ENCODE data around the gene PLCL1. TPM values are rescaled to one million over a fixed set of nuclear protein-coding genes. Genes with fewer than 3 reads are reported as not detected.

Gene PLCL1
- total and polyA plus RNA-seq, 8 donors = 0.38 to 1.5 (median 0.73) TPM

- WGBS, 2 donors = 64 to 71% methylated on average over 2 of the region's 2 CpGs
- TF ChIP-seq CTCF (IDR thresholded peaks at IDR 0.05) = no peak
Measured at GRCh38 chr2:198052741-198053140, 248.3 kb downstream of the PLCL1 start.

GRCh38 chr2:198053148-198053547 lies 248.8 kb downstream of the PLCL1 start:
- FAIRE-seq (no peak), DNase-seq (no peak), ATAC-seq (no peak)
- intact Hi-C loops (cut with DNase I) = no loop called here
- H3K36me3 ChIP-seq = no peaks in the 10 kb centered on the region
- no peaks in the 10 kb centered on the region for H3K4me1 ChIP-seq
- no peaks in the 10 kb centered on the region for H3K27me3 ChIP-seq
- no peaks in the 10 kb centered on the region for H3K9me3 ChIP-seq
- 86 to 91% methylated on average over 1 of the region's 1 CpG for WGBS, 2 donors
- H3K4me3 ChIP-seq = no peak overlapping the region
- no peak overlapping the region for H3K27ac ChIP-seq
- no peak for TF ChIP-seq CTCF (IDR thresholded peaks at IDR 0.05)

More at GRCh38 chr2:198052741-198053140, 248.3 kb downstream of the PLCL1 start:
- no peaks in the 10 kb centered on the region for H3K9me3 ChIP-seq
- ATAC-seq = no peak
- no peak for FAIRE-seq
- DNase-seq = no peak
- intact Hi-C loops (cut with DNase I) = no loop called here
- no peak overlapping the region for H3K27ac ChIP-seq
- no peaks in the 10 kb centered on the region for H3K4me1 ChIP-seq
- no peaks in the 10 kb centered on the region for H3K36me3 ChIP-seq
- H3K4me3 ChIP-seq = no peak overlapping the region
- H3K27me3 ChIP-seq = no peaks in the 10 kb centered on the region

GRCh38 chr2:198053776-198054175 lies 249.4 kb downstream of the PLCL1 start:
- no peak for ATAC-seq
- no peaks in the 10 kb centered on the region for H3K36me3 ChIP-seq
- no peaks in the 10 kb centered on the region for H3K4me1 ChIP-seq
- TF ChIP-seq CTCF (IDR thresholded peaks at IDR 0.05) = no peak
- no peak overlapping the region for H3K4me3 ChIP-seq
- FAIRE-seq = no peak
- intact Hi-C loops (cut with DNase I) = no loop called here
- H3K9me3 ChIP-seq = no peaks in the 10 kb centered on the region
- H3K27me3 ChIP-seq = no peaks in the 10 kb centered on the region
- no peak overlapping the region for H3K27ac ChIP-seq
- no peak for DNase-seq
- WGBS, 2 donors = 87 to 90% methylated on average over 1 of the region's 1 CpG

GRCh38 chr2:198054299-198054698 lies 249.9 kb downstream of the PLCL1 start:
- H3K27ac ChIP-seq = no peak overlapping the region
- no peaks in the 10 kb centered on the region for H3K27me3 ChIP-seq
- FAIRE-seq = no peak
- no peaks in the 10 kb centered on the region for H3K9me3 ChIP-seq
- H3K4me1 ChIP-seq = no peaks in the 10 kb centered on the region
- DNase-seq = no peak
- 52 to 70% methylated on average over 1 of the region's 1 CpG for WGBS, 2 donors
- H3K4me3 ChIP-seq = no peak overlapping the region
- no peaks in the 10 kb centered on the region for H3K36me3 ChIP-seq
- TF ChIP-seq CTCF (IDR thresholded peaks at IDR 0.05) = no peak
- peak in 2 of 4 donors; percentile 37 to 42 for ATAC-seq
- intact Hi-C loops (cut with DNase I) = no loop called here

GRCh38 chr2:198055716-198056115 lies 251.3 kb downstream of the PLCL1 start:
- Histone ChIP-seq H3K36me3 (no peaks in the 10 kb centered on the region), H3K4me3 (no peak overlapping the region), H3K4me1 (no peaks in the 10 kb centered on the region), H3K9me3 (no peaks in the 10 kb centered on the region), H3K27me3 (no peaks in the 10 kb centered on the region), H3K27ac (no peak overlapping the region)
- 41 to 68% methylated on average over 2 of the region's 2 CpGs for WGBS, 2 donors
- intact Hi-C loops (cut with DNase I) = no loop called here
- FAIRE-seq = no peak
- no peak for DNase-seq
- ATAC-seq = no peak
- no peak for TF ChIP-seq CTCF (IDR thresholded peaks at IDR 0.05)
